Measurements from ENCODE around the gene KBTBD6. TPM values are rescaled to one million over a fixed set of nuclear protein-coding genes. Genes with fewer than 3 reads are reported as not detected.
"Not testable (repeated sequence)": the region's sequence is repeated elsewhere in the genome, so short reads cannot be mapped to it uniquely, and the experiment has no call there.

KBTBD6 gene
- total RNA-seq, 1 experiment from 2014 or later = 9.1 TPM

- Histone ChIP-seq H3K4me3 (replicated peaks in 1 of 2; ENCODE audit: low read depth in 1 of 2, low read length in 2 of 2) (no peak overlapping the region), H3K9me3 (ENCODE audit: control insufficient read depth in 1 of 2, insufficient read depth in 1 of 2, low read depth in 1 of 2, low read length in 2 of 2) (no peaks in the 10 kb centered on the region), H2AFZ (ENCODE audit: low read depth, low read length, poor library complexity, severe bottlenecking) (no peak overlapping the region), H3K79me2 (ENCODE audit: insufficient read depth, low read length) (no peaks in the 10 kb centered on the region), H3K4me1 (ENCODE audit: control insufficient read depth in 1 of 2, insufficient read depth in 2 of 2, low read length in 2 of 2) (no peaks in the 10 kb centered on the region), H3K9me2 (ENCODE audit: insufficient read depth) (no peaks in the 10 kb centered on the region), H3K9ac (ENCODE audit: low read length) (no peak overlapping the region), H3K36me3 (ENCODE audit: control insufficient read depth in 1 of 2, insufficient read depth in 2 of 2, low read length in 2 of 2) (no peaks in the 10 kb centered on the region), H3K27me3 (ENCODE audit: insufficient read depth, low read length) (no peaks in the 10 kb centered on the region), H3K4me2 (ENCODE audit: low read length) (no peak overlapping the region), H3K27ac (ENCODE audit: low read depth, low read length) (no peak overlapping the region), H4K20me1 (ENCODE audit: insufficient read depth) (no peaks in the 10 kb centered on the region)
- ATAC-seq (no peak), DNase-seq (ENCODE audit: low read depth, low spot score) (no peak)
- TF ChIP-seq TCF7L2 (IDR thresholded peaks at IDR 0.05; ENCODE audit: borderline replicate concordance, extremely low read depth, insufficient read depth, insufficient read length) (no peak), CEBPB (IDR thresholded peaks at IDR 0.05; ENCODE audit: low read depth) (no peak), ZFX (IDR thresholded peaks at IDR 0.05) (no peak)
- BruUV-seq (replicated peaks) = no TSS peak
- intact Hi-C loops (cut with micrococcal nuclease) = no loop called here
- ChIA-PET CTCF (no interaction called here), POLR2A (no interaction called here), RAD21 (ENCODE audit: low non-redundant PET in 1 of 2, low total read pairs in 2 of 2, uncharacterized antibody in 2 of 2, unreplicated experiment in 2 of 2) (no interaction called here)
Observed at GRCh38 chr13:41098761-41099160, 33.8 kb downstream of the KBTBD6 start.

DNA sequence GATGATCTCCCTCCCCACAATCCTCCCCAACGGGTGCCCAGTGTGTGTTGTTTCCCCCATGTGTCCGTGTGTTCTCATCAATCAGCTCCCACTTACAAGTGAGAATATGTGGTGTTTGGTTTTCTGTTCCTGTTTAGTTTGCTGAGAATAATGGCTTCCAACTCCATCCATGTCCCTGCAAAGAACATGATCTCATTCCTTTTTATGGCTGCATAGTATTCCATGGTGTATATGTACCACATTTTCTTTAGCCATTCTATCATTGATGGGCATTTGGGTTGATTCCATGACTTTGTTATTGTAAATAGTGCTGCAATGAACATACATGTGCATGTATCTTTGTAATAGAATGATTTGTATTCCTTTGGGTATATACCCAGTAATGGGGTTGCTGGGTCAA is 36.9 kb downstream of the KBTBD6 start:
- RAD21 ChIA-PET (ENCODE audit: low non-redundant PET in 1 of 2, low total read pairs in 2 of 2, uncharacterized antibody in 2 of 2, unreplicated experiment in 2 of 2); CTCF ChIA-PET: not testable (repeated sequence)

More for the DNA sequence above, 36.9 kb downstream of the KBTBD6 start:
- H3K9me3 ChIP-seq (ENCODE audit: control insufficient read depth in 1 of 2, insufficient read depth in 1 of 2, low read depth in 1 of 2, low read length in 2 of 2); BruUV-seq (replicated peaks); DNase-seq (ENCODE audit: low read depth, low spot score); H3K27ac ChIP-seq (ENCODE audit: low read depth, low read length); intact Hi-C loops (cut with micrococcal nuclease); H3K9ac ChIP-seq (ENCODE audit: low read length); H2AFZ ChIP-seq (ENCODE audit: low read depth, low read length, poor library complexity, severe bottlenecking); H4K20me1 ChIP-seq (ENCODE audit: insufficient read depth); POLR2A ChIA-PET; H3K4me2 ChIP-seq (ENCODE audit: low read length); H3K36me3 ChIP-seq (ENCODE audit: control insufficient read depth in 1 of 2, insufficient read depth in 2 of 2, low read length in 2 of 2); H3K9me2 ChIP-seq (ENCODE audit: insufficient read depth); H3K4me3 ChIP-seq (replicated peaks in 1 of 2; ENCODE audit: low read depth in 1 of 2, low read length in 2 of 2); H3K79me2 ChIP-seq (ENCODE audit: insufficient read depth, low read length); H3K27me3 ChIP-seq (ENCODE audit: insufficient read depth, low read length); H3K4me1 ChIP-seq (ENCODE audit: control insufficient read depth in 1 of 2, insufficient read depth in 2 of 2, low read length in 2 of 2); ATAC-seq: not testable (repeated sequence)
